AG08395 (cell line): ENCODE results near the gene OBSL1.

ENCODE experiments used
- DNase-seq: peaks from one replicate; pipeline ENCODE4 v3.0.0; 2012; ENCODE audit warnings: mixed read lengths, low spot score

OBSL1 gene

GRCh38 chr2:219548990-219549389 lies 22.3 kb downstream of the OBSL1 start:
- DNase-seq, result no peak

- no peak for DNase-seq
Measured at GRCh38 chr2:219547621-219548020, 23.7 kb downstream of the OBSL1 start.

DNA sequence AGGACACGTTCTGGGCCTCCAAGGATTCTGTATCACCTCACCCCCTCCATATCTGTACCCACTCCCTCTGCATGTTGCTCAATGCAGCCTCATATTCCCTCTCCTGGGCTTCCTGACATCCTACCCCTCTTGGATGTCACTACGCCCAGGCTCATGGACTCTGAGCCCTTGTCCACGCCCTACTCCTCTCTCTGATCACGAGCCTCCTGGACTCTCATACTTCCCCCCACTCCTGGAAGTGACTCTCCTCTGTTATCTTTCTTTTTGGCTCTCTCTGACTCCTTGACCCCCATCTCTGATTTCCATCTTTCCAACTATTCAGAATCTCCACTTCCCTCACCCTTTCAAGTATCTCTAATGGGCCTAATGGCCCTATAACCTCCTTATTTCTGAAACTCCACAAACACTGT lies 25.4 kb downstream of the OBSL1 start:
- no peak for DNase-seq

DNA sequence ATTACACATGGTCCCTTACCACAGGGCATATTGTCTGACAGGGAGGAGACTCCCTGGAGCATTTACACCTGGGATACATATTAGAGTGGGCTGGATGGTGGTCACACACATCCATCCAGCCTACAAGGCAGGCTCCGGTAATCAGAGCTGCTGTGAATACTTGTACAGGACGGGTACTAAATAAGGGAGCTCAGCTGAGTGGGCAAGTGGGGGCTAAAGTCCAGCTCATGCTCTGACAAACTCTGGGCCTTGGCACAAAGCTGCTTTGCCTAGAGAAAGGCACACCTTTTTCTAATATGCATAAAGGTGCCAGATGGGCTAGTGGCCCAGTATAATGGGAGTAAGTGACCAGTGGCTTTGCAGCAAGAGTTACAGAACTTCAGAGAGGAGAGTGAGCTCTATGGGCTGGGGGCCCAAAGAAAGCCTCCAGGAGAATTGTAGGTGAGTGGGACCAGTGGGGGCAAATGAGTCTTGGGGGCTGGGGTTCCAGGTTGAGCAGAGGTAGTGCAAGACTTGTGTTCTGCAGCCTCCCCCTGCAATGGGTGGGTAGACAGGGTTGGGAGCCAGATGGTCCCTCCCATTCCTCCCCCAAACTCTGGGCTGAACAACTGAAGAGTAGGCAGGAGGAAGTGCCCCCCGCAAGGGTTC lies 25.9 kb downstream of the OBSL1 start:
- DNase-seq, result no peak

- DNase-seq, result no peak
Measured at GRCh38 chr2:219544567-219544966, 26.8 kb downstream of the OBSL1 start.

- DNase-seq, result peak; percentile 99
Measured at GRCh38 chr2:219543596-219544358, 27.6 kb downstream of the OBSL1 start, which contains the start of the genes CHPF and TMEM198. Gene CHPF (minus strand): TSS chr2:219543809. CDS start chr2:219543538, 271 bp downstream. Gene TMEM198 (plus strand): TSS chr2:219544028. CDS start chr2:219544728, 700 bp downstream.

DNA sequence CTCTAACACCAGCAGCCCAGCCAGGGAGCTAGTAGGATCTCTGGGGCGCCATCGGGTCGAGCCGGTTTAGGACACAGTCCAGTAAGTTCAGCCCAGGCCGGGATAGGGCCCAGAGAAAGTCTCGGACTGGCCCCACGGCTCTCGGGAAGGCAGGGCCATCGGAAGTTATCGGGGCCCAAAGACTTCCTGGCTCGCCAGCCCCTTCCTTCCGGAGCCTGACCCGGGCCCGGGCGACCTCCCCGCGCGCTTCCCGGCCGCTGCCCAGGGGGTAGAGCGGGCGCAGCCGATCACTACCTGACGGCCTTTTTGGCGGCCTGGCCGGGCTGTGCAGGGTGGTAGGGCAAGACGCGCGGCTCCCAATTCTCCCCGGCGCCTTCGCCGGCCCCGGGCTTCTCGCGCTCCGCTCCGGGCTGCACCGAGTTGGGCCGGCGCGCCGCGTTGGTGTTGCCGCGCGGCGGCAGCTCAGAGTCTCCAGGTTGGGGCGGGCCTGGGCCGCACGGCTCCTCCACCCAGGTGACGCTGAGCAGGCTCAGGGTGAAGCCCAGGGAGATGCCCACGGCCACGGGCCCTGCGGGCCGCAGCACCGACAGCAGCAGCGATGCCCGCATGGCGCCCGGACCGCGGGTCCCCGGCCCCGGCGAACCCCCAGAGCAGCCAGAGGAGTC lies 28.3 kb downstream of the OBSL1 start:
- peak; percentile 46 for DNase-seq

- DNase-seq, result peak; percentile 40
Measured at GRCh38 chr2:219541611-219542180, 29.6 kb downstream of the OBSL1 start.

GRCh38 chr2:219540784-219541504 lies 30.4 kb downstream of the OBSL1 start:
- DNase-seq, result no peak

GRCh38 chr2:219539926-219540678 lies 31.2 kb downstream of the OBSL1 start:
- no peak for DNase-seq

- no peak for DNase-seq
Measured at GRCh38 chr2:219538956-219539788, 32.2 kb downstream of the OBSL1 start.

DNA sequence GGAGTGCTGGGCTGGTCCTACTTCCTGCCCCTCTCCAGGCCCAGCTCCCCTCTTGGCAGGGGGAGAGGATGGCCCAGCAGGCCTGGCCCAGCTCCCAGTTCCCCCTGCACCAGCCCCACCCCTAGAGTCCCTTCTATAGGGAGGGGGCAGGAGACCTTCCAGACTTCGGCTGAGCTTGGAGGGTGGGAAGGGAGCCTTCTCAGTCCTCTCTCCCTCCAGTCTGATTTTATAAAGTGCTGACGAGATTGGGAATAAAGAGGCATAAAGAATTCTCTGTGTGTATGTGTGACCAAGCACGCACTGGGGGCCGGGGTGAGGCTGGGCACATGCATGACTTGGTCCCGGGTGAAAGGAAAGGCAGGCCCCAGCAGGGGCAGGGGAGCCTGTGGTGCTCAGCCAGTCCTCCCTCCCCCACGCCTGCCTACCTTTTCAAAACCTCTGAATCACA lies 32.8 kb downstream of the OBSL1 start:
- DNase-seq, result no peak

- DNase-seq, result no peak
Measured at GRCh38 chr2:219537657-219538488, 33.5 kb downstream of the OBSL1 start.

- DNase-seq, result no peak
Measured at GRCh38 chr2:219536967-219537366, 34.4 kb downstream of the OBSL1 start.

GRCh38 chr2:219536425-219536824 lies 34.9 kb downstream of the OBSL1 start:
- no peak for DNase-seq

DNA sequence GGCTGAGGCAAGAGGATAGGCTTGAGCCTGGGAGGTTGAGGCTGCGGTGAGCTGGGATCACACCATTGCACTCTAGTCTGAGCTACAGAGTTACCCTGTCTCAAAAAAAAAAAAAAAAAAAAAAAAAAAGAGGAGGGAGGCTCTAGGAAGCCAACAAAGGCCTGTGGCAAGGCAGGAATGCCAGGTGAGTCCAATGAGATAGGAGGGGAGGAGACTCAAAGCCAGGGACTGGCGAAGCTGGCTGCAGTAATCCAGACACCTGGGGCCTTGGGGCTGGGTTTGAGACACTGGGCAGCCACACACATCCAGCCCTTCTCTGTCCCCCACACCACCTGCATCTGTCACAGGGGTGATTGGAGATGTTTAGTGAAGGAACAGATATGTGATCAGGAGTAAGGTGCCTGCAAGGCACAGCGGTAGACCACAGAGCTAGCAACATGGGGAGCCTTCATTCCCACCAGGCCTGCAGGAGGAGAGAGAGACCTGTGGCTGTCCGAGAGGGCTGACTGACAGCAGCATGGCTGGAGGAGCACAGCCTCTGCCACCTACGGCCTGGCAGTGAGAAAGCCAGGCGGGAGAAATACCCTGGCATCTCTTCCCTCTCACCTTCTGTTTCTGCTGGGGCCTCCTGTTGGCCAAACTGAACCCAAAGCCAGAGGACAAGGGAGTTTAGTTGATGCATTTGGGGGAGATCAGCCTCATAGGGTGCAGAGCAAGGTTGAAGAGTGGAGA lies 37.2 kb downstream of the OBSL1 start:
- DNase-seq, result no peak

DNA sequence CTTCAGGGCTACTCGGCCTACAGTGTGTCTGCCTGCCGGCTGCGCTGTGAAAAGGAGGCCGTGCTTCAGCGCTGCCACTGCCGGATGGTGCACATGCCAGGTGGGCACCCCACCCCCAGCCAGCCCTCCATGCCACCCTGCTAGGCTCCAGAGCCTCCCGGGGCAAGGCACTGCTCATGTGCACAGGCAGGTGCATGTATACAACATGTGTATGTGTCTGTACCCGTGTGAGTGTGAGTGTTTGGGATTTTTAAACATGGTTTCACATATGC lies 39.0 kb downstream of the OBSL1 start:
- no peak for DNase-seq

GRCh38 chr2:219531639-219532377 lies 39.5 kb downstream of the OBSL1 start:
- DNase-seq, result no peak
